ENCODE results near the gene IMPDH1.
A peak's percentile ranks its signal among the peaks of the same experiment; 100 is the strongest.
"Not testable (repeated sequence)": the region's sequence is repeated elsewhere in the genome, so short reads cannot be mapped to it uniquely, and the experiment has no call there.

IMPDH1 gene

DNA sequence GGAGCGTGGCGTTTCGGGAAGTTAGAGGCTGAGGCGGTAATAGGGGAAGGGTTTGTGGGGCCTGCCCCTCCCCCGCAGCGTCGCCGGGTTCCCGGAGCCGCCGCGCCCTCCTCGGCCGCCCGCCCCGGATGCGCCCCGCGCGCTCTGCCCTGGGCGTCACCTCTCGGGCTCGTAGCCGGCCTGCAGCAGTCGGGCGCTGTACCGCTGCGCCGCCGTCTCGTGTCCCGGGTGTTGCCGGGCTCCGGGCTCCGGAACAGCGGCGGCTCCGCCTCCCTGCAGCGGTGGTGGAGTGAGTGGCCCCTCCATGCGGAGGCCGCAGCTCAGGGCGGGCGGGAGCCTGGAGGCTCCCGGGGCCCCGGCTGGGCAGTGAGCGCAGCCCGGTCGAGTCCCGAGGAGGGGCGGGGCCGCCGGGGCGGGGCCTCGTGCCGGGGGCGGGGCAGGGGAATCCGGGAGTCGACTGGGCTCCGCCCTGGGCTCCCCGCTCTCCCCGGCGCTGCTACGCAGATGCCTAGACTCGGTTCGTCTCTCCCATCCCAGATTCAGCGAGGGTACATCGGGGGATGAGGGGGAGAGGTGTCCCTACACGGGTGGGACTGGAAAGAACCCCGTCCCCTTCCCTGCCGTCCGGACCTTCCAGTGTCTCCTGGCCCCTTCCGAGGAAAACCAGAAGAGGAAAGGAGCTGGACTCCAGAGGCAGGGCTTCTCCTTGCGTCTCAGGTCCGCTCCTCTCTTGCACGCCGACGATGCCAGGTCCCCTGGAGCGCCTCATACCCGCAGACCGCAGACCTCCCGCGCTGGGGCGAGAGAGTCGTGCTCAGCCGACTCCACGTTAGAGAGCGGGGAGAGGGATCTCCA lies at the start of gene IMPDH1:
Gene IMPDH1, minus strand, starts transcription at position 387 of the 855 bp plus-strand sequence. Its CDS starts 81 bp downstream, at position 306.
- DNase-seq (ENCODE audit: low read depth in 3 of 3): peak; percentile 69 to 90 (median 80)

DNA sequence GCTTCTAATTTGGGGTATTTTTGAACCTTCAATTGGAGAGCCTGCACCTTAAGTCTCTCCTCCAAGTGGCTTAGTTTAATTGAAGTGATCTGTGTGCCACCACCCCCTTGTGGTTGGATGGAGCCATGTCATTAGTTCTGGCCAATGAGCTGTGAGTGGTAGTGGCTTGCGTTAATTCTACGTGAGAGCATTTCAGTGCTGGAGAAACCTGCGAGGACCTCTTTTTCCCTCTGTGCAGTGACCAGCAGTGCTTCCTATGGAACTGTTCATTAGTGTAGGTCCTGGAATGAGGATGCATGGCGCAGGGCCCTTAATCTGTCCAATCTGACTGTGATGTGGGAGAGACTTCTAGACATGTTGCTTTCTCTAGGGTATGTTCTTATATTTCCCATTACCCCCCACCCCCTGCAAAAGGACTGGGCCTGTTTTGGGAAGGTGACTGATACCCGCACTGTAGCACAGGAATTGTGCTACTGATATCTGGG lies 49.7 kb upstream of the IMPDH1 start:
- DNase-seq (ENCODE audit: low read depth in 3 of 3): peak in 1 of 3 donors; percentile 39

- DNase-seq (ENCODE audit: low read depth in 3 of 3): no peak
Observed at GRCh38 chr7:128458956-128459355, 49.2 kb upstream of the IMPDH1 start.

- not testable (repeated sequence) for DNase-seq (ENCODE audit: low read depth in 3 of 3)
Observed at GRCh38 chr7:128457385-128457784, 47.6 kb upstream of the IMPDH1 start.

DNA sequence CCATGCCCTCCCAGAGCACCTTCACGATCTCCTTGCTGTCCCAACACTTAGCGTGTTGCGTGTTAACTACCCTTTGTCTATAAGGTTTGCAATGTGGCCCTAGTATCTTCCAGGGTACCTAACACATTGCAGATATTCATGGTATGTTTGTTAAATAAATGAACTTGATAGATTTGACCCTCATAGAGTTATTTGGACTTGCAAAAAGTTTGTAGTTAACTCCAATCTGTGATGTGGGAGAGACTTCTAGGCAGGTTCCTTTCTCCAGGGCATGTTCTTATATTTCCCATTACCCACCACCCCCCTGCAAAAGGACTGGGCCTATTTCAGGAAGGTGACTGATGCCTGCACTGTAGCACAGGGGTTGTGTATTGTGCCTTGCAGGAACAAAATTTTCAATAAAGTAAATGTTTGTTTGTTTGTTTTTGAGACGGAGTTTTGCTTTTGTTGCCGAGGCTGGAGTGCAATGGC lies 46.5 kb upstream of the IMPDH1 start:
- DNase-seq (ENCODE audit: low read depth in 3 of 3): no peak

- peak; percentile 90 to 93 (median 92) for DNase-seq (ENCODE audit: low read depth in 3 of 3)
Observed at GRCh38 chr7:128455543-128456254, 45.9 kb upstream of the IMPDH1 start, which contains the start of gene HILPDA. Gene HILPDA (plus strand): TSS chr7:128455878. CDS start chr7:128457269, 1,391 bp downstream.

GRCh38 chr7:128454808-128455542 lies 45.2 kb upstream of the IMPDH1 start:
- no peak for DNase-seq (ENCODE audit: low read depth in 3 of 3)

DNA sequence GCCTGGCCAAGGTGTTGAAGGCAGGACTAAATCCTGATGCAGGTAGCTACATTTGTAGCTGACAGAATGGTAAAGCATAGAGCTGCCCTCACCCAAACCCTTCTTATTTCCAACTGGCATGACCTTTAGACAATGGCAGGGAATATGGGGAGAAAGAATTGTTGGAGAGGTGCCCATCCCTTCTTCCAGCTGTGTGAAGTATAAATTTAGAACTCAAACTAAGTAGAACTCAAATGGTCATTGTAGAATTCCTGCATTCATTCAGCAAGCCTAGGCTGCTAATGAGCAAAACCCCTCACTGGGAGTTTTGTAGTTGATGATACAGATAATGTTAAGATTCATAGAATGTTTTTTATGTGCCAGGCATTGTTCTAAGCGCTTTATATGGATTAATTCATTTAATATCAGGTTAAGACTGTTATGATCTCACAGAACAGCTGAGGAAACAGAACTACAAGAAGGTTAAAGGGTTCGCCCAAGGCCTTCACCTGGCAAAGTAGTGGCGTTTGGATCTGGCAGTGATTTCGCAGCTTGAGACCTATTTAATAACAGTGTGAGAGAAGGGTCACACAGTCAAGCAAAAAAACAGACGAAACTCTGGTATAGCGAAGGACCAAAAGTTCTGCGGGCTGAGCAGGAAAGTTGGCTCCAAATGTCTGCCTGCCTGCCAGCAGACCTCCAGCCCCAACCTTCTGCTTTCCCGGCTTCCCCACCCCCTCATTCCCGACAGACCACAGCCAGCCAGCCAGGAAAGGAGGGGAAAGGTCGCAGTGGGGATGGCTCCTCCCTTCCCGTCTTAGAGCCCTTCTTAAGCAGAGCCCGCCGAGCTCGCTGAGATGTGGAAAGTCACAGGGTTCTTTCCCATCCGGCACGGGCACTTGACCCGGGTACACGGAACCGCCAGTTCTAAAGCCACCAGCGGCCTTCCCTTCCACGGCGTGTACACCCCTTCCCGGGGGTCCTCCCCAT lies 44.3 kb upstream of the IMPDH1 start:
- no peak for DNase-seq (ENCODE audit: low read depth in 3 of 3)

- no peak for DNase-seq (ENCODE audit: low read depth in 3 of 3)
Observed at GRCh38 chr7:128452552-128452951, 42.8 kb upstream of the IMPDH1 start.

- DNase-seq (ENCODE audit: low read depth in 3 of 3): no peak
Observed at GRCh38 chr7:128450913-128451312, 41.1 kb upstream of the IMPDH1 start.

GRCh38 chr7:128450409-128450808 lies 40.6 kb upstream of the IMPDH1 start:
- DNase-seq (ENCODE audit: low read depth in 3 of 3): no peak

GRCh38 chr7:128448751-128449302 lies 39.0 kb upstream of the IMPDH1 start:
- DNase-seq (ENCODE audit: low read depth in 3 of 3): no peak

DNA sequence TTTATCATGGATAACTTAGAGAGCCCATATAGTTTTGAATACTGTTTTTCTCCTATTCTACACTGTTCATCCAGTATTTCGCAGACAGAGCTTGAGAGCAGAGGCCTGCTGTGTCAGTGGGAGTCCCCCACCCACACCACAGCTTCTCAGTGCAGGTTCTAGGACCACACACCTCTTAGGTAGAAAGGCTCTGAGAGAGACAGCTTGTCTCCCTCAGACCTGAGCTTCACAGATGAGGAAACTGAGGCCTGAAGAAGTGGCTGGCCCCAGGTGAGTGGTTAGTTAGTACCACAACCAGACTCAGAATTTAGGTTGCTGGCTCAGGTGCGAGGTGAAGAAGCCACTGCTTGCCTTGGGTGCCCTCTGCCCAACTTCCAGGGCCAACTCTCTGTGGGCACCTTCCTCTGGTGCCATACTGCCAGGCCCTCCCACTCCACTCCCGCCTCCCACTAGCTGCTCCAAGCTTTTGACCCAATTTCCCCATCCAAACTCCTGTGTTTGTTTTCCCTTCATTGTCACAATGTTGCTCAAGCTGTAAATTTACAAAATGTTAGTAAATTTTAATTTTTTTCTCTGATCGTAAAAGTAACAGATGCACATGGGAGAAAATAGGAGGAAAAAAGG lies 38.3 kb upstream of the IMPDH1 start:
- no peak for DNase-seq (ENCODE audit: low read depth in 3 of 3)

DNA sequence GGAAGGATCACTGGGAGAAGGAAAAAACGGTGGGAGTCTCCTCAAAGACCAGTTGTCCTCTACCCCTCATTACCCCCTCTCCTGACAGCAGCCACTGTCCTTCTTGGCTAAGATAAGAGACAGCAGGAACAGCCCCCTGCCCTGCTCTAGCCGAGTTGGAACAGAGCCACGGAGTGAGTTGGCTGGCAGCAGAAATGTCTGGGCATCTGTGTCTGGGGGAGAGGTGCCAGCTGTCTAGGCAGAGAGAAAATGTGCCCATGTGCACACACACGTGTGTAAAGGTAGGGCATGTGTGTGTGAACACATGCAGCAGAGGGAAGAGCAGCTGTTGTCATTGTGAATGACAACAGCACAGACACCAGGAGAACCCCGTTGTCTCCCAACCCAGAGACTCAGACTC lies 36.5 kb upstream of the IMPDH1 start:
- DNase-seq (ENCODE audit: low read depth in 3 of 3): no peak

GRCh38 chr7:128443831-128444600 lies 34.2 kb upstream of the IMPDH1 start:
- no peak for DNase-seq (ENCODE audit: low read depth in 3 of 3)

DNA sequence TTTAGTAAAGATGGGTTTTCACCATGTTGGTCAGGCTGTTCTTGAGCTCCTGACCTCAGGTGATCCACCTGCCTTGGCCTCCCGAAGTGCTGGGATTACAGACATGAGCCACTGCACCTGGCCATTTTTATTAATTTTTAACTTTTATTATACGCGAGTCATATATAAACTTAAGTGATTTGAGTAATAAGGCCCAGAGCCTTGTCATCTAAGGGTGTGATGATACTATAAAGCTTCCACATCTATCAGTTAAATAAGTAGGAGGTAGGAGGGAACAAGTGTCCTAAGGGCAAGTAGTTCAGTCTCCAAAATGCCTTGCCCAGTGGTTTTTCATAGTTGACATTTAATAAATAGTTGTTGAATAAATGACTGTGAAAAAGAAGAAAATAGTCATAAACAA lies 32.6 kb upstream of the IMPDH1 start:
- DNase-seq (ENCODE audit: low read depth in 3 of 3): no peak

GRCh38 chr7:128437426-128438332 lies 27.9 kb upstream of the IMPDH1 start:
- no peak for DNase-seq (ENCODE audit: low read depth in 3 of 3)

GRCh38 chr7:128435327-128435686 lies 25.5 kb upstream of the IMPDH1 start:
- DNase-seq (ENCODE audit: low read depth in 3 of 3): no peak

All from stimulated activated CD4-positive, alpha-beta T cell treated with anti-CD3 and anti-CD28 coated beads, TNF-alpha, amount 100 ng/mL, for 48 hours (primary cell).